Measurements from ENCODE around the gene TRIM44.
"Not testable (repeated sequence)": the region's sequence is repeated elsewhere in the genome, so short reads cannot be mapped to it uniquely, and the experiment has no call there.

TRIM44 gene

DNA sequence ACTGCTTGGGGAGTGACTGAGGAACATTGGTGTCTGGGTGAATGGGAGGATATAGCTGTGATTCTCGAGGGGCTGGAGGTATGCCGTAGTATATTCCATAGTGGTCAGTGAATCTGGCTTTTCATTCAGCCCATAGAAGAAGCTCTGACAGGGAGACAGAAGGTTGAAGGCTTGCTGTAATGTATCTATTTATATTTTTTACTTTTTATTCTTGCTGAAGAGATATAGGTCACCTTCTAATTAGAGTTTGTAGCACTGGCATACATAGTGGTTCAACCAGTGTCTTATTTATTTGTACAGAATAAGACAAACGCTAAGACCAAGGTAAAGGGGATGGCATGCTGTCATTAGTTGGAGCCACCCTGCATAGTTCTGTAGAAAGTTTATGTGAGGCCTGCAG lies 10.0 kb downstream of the TRIM44 start:
- DNase-seq (ENCODE audit: low spot score) = no peak

- DNase-seq (ENCODE audit: low spot score) = no peak
These were observed 13.5 kb downstream of the TRIM44 start for GRCh38 chr11:35675901-35676610.

DNA sequence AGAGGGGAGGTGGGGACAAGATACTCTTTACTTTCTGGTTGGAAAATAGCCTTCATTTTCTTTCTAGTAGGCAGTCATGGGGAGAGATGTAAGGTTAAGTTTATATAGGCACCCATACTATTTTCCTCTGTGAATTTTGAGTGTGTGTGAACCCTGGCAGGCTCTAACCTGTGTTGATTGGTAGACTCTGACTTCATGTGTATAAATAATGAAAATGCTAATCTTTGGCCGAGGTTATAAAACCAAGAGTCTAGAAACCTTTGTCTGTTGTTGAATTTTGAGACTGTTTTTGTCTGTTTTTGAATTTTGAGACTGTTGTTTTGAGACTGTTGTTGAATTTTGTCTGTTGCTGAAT lies 14.0 kb downstream of the TRIM44 start:
- no peak for DNase-seq (ENCODE audit: low spot score)

DNA sequence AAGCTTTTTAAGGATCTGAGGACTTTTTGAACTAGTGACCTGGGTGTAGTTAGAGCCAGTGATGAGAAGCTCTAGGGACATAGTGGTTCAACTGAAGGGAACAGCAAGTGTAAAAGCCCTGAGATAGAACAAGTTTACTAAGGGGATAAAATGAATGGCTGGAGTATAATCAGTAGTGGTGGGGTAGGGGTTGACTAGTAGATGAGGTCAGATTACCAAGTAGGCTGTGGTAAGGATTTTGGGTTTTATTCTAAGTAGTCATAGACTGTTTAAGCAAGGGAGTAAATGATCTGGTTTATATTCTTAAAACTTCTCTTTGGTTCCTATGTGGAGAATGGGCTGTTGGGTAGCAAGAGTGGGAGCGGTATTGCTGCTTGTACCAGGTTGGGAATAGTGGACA lies 15.3 kb downstream of the TRIM44 start:
- DNase-seq (ENCODE audit: low spot score) = no peak

GRCh38 chr11:35678471-35678870 lies 15.9 kb downstream of the TRIM44 start:
- DNase-seq (ENCODE audit: low spot score) = no peak

DNA sequence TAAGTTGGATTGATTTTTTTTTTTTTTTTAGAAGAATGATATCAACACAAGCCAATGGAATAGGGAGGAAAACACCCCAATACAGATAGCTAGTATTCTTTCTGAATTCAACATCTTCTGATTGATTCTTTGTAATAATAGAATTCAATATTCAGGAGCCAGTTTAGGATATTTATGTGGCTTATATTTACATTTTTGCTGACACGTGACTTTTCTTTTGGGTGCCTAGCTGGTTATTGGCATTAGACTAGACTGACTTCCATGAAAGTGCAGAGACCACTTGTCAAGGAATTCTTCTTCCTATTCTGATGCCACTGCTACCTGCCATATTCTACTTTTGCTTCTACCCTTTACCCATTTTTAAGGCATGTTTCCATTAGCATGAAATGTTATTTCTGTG lies 16.4 kb downstream of the TRIM44 start:
- DNase-seq (ENCODE audit: low spot score) = no peak

- DNase-seq (ENCODE audit: low spot score) = no peak
These were observed 17.9 kb downstream of the TRIM44 start for GRCh38 chr11:35680506-35680905.

DNA sequence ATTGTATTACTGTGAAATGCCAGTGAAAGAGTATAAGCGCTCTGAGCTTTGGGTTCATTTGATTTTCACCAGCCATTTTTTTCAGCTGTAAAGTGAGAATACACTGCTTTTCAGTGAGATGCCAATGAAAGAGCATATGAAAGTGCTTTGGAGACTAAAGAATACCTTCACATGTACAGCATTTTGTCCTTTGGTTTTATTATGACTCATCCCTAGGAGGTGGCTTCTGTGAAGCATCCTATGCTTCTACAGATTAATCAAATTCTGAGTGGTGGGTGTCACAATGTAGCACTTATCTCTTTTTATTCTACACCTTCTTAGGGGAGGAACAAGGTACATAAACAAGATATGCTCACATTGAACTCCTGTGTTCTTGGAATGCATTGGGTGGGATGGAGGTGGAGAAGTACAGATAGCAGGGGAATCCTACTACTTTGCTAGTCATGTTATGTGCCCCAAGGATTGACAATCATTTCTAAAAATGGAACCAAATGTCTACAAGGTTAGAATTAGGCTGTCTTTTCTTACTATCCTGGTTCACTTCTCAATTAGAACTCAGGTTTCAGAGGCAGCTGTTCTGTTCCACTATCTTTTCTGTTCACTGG lies 18.7 kb downstream of the TRIM44 start:
- no peak for DNase-seq (ENCODE audit: low spot score)

GRCh38 chr11:35682230-35683173 lies 19.9 kb downstream of the TRIM44 start:
- DNase-seq (ENCODE audit: low spot score) = peak; percentile 28

DNA sequence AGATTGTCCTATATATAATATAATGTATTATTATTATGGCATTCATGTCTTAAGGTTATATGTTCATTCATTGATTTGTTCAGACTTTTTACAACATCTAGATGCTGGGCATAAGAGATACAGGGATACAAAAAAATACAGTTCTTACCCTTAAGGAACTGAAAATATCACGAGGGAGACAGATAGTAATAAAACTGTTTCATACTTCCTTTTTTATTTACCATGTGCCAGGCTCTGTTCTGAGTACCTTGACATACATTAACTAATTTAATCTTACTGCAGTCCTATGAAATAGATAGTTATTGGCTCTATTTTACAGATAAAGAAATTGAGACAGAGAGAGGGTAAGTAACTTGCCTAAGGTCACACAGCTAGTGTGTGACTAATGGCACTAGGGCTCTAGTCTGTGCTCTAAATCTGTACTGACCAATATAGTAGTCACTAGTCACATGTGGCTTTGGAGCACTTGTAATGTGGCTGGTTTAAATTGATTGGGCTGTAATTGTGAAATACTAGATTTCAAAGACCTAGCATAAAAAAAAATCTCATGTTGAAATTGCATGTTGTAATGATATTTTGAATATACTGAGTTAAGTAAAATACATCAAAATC lies 21.3 kb downstream of the TRIM44 start:
- DNase-seq (ENCODE audit: low spot score) = no peak

GRCh38 chr11:35688023-35688422 lies 25.4 kb downstream of the TRIM44 start:
- DNase-seq (ENCODE audit: low spot score) = no peak

- DNase-seq (ENCODE audit: low spot score) = no peak
These were observed 26.8 kb downstream of the TRIM44 start for GRCh38 chr11:35689081-35689996.

GRCh38 chr11:35702126-35702525 lies 39.6 kb downstream of the TRIM44 start:
- no peak for DNase-seq (ENCODE audit: low spot score)

DNA sequence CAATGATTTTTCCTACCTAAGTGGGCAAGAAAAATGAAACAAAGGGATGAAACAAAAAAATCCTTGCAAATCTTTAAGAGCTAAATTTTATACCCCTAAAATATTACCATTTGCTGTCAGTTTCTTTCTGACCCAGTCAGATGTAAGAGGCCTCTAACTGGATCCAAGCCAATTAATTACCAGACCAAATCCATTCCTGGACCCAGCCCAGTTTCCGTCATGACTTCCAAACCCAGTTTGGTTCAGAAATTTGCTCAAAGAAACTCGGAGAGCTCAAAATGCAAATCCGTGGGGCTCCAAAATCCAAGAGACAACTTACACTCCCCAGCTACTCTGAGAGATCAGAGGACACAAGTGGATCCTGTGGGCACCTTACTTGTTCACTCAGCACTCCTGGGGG lies 46.8 kb downstream of the TRIM44 start:
- DNase-seq (ENCODE audit: low spot score) = no peak

DNA sequence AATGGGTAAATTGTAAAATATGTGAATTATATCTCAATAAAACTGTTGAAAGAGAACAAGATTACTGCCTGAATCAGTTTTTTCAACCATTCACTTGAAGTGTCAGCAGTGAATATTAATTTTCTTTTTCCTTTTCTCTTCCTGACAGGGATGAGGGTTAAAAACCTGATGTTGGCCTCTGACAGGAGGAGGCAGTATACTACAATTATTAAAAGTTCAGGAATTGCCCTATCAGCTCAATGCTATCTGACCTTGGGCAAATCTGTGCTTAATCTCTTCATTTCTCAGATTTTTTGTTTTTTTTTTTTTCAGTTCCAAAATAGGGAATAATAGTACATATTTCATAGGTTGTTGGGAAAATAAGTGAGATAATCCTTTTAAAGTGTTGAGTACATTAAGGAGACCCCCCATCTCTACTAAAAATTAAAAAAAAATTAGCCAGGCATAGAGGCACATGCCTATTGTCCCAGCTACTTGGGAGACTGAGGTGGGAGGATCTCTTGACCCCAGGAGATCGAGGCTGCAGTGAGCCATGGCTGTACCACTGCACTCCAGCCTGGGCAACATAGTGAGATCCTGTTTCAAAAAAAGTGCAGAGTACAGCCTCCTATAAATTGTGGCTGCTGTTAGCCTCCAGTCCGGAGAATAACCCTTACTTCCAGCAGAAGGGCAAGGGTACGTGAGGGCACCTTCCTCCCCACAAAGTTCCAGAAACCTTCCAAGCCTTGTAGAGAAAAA lies 48.8 kb downstream of the TRIM44 start:
- DNase-seq (ENCODE audit: low spot score) = no peak

DNA sequence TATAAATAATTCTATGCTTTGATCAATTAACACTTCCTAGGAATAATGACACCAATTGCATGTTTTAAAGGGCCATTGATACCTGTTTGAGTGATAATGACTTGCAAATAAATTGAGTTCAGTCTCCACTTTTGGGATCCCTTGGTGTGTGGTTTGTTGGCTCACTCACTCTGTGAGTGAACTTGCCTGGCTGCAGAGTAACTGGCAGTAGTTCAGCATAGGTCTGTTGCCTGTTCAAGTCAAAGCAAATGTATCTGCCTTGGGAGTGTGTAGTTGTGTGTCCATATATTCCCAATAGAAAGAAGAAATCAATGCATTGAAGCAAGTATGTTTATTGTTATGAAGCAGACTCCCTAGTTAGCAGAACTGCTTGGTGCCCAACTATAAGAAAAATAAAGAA lies 49.3 kb downstream of the TRIM44 start:
- no peak for DNase-seq (ENCODE audit: low spot score)

DNA sequence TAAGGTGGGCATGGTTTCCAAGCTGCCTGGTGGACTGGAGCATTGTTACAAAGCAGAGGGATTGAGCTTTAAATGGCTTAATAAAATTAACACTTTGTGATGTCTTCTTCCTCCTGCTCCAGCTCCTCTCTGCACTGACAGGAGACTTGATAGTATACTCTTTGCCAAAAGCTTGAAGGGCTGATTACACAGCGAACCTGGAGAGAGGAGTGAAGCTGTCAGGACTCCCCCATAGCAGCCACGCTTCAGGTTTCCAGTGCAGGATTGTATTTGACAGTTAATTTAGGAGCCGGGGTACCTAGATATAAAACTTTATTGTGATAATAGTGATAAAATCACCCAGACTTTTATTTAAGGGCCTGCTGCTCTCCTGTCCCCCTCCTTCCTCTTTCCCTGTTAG lies 50.0 kb downstream of the TRIM44 start:
- no peak for DNase-seq (ENCODE audit: low spot score)

- peak; percentile 19 for DNase-seq (ENCODE audit: low spot score)
These were observed 52.5 kb downstream of the TRIM44 start for GRCh38 chr11:35714882-35715627.

DNA sequence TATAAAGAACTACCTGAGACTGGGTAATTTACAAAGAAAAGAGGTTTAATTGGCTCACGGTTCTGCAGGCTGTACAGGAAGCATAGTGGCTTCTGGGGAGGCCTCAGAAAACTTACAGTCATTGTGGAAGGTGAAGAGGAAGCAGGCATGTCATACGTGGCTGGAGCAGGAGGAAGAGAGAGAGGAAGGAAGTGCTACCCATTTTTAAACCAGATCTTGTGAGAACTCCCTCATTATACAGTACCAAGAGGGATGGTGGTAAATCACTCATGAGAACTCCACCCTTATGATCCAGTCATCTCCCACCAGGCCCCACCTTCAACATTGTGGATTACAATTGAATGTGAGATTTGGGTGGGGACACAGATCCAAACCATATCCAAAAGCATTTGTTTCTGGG lies 53.1 kb downstream of the TRIM44 start:
- not testable (repeated sequence) for DNase-seq (ENCODE audit: low spot score)

DNA sequence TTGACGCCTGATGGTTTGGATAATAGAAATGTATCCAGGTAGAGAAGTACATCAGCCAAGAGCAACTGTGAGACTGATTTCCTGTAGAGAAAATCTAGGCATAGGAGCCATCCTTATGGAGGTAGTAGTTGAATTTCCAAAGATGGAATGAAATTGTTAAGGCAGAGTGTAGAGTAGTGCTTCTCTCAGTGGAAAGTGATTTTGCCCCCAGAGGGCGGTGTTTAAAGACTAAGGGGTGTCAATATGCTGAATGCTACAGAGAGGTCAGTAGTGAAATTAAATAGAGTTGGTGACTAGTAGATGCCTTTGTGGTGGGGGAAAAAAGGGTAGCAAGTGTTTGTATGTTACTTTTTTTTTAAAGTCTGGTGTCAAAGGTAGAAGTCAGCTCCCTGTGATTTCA lies 54.5 kb downstream of the TRIM44 start:
- DNase-seq (ENCODE audit: low spot score) = no peak
